ENCODE results near the gene CRISPLD2.
A peak's percentile ranks its signal among the peaks of the same experiment; 100 is the strongest.

The CRISPLD2 gene

DNA sequence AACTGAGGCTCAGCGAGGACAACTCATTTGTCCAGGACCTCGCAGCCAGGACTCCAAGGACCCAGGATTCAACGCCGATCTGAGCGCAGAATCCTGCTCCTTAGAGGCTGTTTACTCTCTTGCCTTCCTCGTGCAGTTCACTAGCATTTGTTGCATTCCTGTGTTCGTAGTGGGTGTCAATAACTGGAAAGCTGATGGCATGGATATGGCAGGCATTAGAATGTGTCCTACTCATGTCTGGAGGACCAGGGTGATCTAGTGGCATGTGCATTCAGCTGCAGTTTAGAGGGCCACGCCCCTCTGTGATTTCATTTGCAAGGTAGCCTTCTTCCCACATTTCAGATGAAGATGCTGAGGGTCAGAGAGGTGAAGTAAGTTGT lies 510 bp downstream of the CRISPLD2 start:
- no peaks in the 10 kb centered on the region for H4K20me1 ChIP-seq (ENCODE audit: insufficient read depth, low read length)
- H3K4me3 ChIP-seq (ENCODE audit: low read length), result no peak overlapping the region
- no peaks in the 10 kb centered on the region for H3K9me2 ChIP-seq (replicated peaks; ENCODE audit: insufficient read depth, low read length)
- H3K9ac ChIP-seq (ENCODE audit: low read length), result no peak overlapping the region
- peak overlapping the region; percentile 43; the same call in 1 of the 2 replicates for H3K4me2 ChIP-seq (ENCODE audit: low read depth, low read length)
- no peak overlapping the region for H2AFZ ChIP-seq (ENCODE audit: low read length)
- H3F3A ChIP-seq (ENCODE audit: insufficient read depth, low read length), result no peaks in the 10 kb centered on the region
- H3K27me3 ChIP-seq (replicated peaks; ENCODE audit: insufficient read depth, low read length), result peaks cover 46% of the 10 kb centered on the region
- H3K9me3 ChIP-seq (replicated peaks; ENCODE audit: insufficient read depth, low read length), result no peaks in the 10 kb centered on the region
- H3K27ac ChIP-seq (ENCODE audit: low read length), result no peak overlapping the region
- no peaks in the 10 kb centered on the region for H3K36me3 ChIP-seq (replicated peaks; ENCODE audit: insufficient read depth, low read length)
- no peaks in the 10 kb centered on the region for H3K4me1 ChIP-seq (ENCODE audit: low read length)
- TF ChIP-seq EZH2phosphoT487 (IDR thresholded peaks at IDR 0.05; ENCODE audit: low read length) (no peak), EZH2 (optimal IDR thresholded peaks at IDR 0.05; ENCODE audit: low read depth, low read length) (no peak)
- TF ChIP-seq, protein P1, sequence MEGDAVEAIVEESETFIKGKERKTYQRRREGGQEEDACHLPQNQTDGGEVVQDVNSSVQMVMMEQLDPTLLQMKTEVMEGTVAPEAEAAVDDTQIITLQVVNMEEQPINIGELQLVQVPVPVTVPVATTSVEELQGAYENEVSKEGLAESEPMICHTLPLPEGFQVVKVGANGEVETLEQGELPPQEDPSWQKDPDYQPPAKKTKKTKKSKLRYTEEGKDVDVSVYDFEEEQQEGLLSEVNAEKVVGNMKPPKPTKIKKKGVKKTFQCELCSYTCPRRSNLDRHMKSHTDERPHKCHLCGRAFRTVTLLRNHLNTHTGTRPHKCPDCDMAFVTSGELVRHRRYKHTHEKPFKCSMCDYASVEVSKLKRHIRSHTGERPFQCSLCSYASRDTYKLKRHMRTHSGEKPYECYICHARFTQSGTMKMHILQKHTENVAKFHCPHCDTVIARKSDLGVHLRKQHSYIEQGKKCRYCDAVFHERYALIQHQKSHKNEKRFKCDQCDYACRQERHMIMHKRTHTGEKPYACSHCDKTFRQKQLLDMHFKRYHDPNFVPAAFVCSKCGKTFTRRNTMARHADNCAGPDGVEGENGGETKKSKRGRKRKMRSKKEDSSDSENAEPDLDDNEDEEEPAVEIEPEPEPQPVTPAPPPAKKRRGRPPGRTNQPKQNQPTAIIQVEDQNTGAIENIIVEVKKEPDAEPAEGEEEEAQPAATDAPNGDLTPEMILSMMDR (IDR thresholded peaks at IDR 0.05; ENCODE audit: low read length), result no peak
- DNase-seq, result no peak
- no peaks in the 10 kb centered on the region for H3K79me2 ChIP-seq (ENCODE audit: low read length)

DNA sequence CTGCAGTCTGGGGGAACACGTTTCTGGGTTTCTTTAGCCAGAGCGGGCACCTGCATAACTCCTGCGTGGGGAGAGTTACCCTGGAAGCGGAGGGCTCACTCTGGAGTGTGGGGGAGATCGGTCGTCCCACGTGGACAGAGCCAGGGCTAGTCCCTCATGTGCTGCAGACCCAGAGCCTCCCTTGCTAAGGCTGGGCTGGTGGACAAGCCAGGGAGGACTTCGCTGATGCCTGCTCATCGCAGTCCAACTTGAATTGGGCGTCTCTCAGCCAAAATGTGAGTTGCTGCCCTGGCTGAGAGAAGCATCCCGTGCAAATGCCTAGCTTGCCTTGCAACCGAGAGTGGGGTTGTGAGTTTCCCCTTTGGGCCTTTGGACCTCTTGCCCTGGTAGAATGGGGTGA lies 986 bp downstream of the CRISPLD2 start:
- H3K36me3 ChIP-seq (replicated peaks; ENCODE audit: insufficient read depth, low read length), result no peaks in the 10 kb centered on the region
- TF ChIP-seq EZH2phosphoT487 (IDR thresholded peaks at IDR 0.05; ENCODE audit: low read length), result no peak
- TF ChIP-seq EZH2 (optimal IDR thresholded peaks at IDR 0.05; ENCODE audit: low read depth, low read length), result no peak
- TF ChIP-seq, protein P1 (IDR thresholded peaks at IDR 0.05; ENCODE audit: low read length), result no peak
- no peak overlapping the region for H3K4me3 ChIP-seq (ENCODE audit: low read length)
- H4K20me1 ChIP-seq (ENCODE audit: insufficient read depth, low read length), result no peaks in the 10 kb centered on the region
- peaks cover 43% of the 10 kb centered on the region for H3K27me3 ChIP-seq (replicated peaks; ENCODE audit: insufficient read depth, low read length)
- H3F3A ChIP-seq (ENCODE audit: insufficient read depth, low read length), result no peaks in the 10 kb centered on the region
- no peaks in the 10 kb centered on the region for H3K9me3 ChIP-seq (replicated peaks; ENCODE audit: insufficient read depth, low read length)
- no peak overlapping the region for H3K9ac ChIP-seq (ENCODE audit: low read length)
- H3K4me2 ChIP-seq (ENCODE audit: low read depth, low read length), result no peak overlapping the region
- no peak for DNase-seq
- no peaks in the 10 kb centered on the region for H3K9me2 ChIP-seq (replicated peaks; ENCODE audit: insufficient read depth, low read length)
- no peak overlapping the region for H3K27ac ChIP-seq (ENCODE audit: low read length)
- H3K4me1 ChIP-seq (ENCODE audit: low read length), result no peaks in the 10 kb centered on the region
- no peak overlapping the region for H2AFZ ChIP-seq (ENCODE audit: low read length)
- no peaks in the 10 kb centered on the region for H3K79me2 ChIP-seq (ENCODE audit: low read length)

DNA sequence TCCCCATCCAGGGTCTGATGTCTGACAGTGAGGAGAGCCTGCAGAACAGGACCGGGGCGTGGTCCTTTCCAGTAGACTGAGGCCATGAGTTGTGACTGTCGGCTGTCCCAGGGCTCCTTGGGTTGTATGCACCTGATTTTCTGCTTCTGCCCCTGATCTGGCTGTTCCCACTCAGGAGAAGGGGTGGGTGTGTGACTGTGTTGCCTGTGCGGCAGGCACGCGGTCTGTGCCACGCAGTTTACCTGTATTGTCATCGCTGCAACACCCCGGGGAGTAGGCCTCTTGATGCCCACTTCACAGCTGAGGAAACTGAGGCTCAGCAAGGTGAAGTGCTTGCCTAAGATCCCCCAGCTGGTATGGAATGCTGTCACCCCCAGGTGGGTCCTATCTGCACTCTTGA lies 1.4 kb downstream of the CRISPLD2 start:
- no peaks in the 10 kb centered on the region for H4K20me1 ChIP-seq (ENCODE audit: insufficient read depth, low read length)
- no peak overlapping the region for H2AFZ ChIP-seq (ENCODE audit: low read length)
- no peak overlapping the region for H3K9ac ChIP-seq (ENCODE audit: low read length)
- no peaks in the 10 kb centered on the region for H3K36me3 ChIP-seq (replicated peaks; ENCODE audit: insufficient read depth, low read length)
- no peak overlapping the region for H3K4me2 ChIP-seq (ENCODE audit: low read depth, low read length)
- H3F3A ChIP-seq (ENCODE audit: insufficient read depth, low read length), result no peaks in the 10 kb centered on the region
- no peaks in the 10 kb centered on the region for H3K9me2 ChIP-seq (replicated peaks; ENCODE audit: insufficient read depth, low read length)
- H3K4me1 ChIP-seq (ENCODE audit: low read length), result no peaks in the 10 kb centered on the region
- no peak for DNase-seq
- TF ChIP-seq EZH2 (optimal IDR thresholded peaks at IDR 0.05; ENCODE audit: low read depth, low read length) (no peak), EZH2phosphoT487 (IDR thresholded peaks at IDR 0.05; ENCODE audit: low read length) (no peak)
- TF ChIP-seq, protein P1 (IDR thresholded peaks at IDR 0.05; ENCODE audit: low read length), result no peak
- H3K27ac ChIP-seq (ENCODE audit: low read length), result no peak overlapping the region
- peaks cover 46% of the 10 kb centered on the region for H3K27me3 ChIP-seq (replicated peaks; ENCODE audit: insufficient read depth, low read length)
- H3K9me3 ChIP-seq (replicated peaks; ENCODE audit: insufficient read depth, low read length), result no peaks in the 10 kb centered on the region
- H3K79me2 ChIP-seq (ENCODE audit: low read length), result no peaks in the 10 kb centered on the region
- H3K4me3 ChIP-seq (ENCODE audit: low read length), result no peak overlapping the region
